Endothelial cell of umbilical vein (primary cell): ENCODE results near the gene RYR2. TPM values are rescaled to one million over a fixed set of nuclear protein-coding genes. Genes with fewer than 3 reads are reported as not detected.

Experiments
- BruUV-seq: library from RNA; stranded (reverse); fragments of 400-500 nt; replicated peaks from 2 replicates; lab custom pipeline; 2021; lab: Mats Ljungman, UMichigan
- CTCF ChIA-PET: fragments of 300-600, 350-600 bp; sonication (Branson Sonifier 250); formaldehyde crosslinking; loops from one replicate; lab custom pipeline; 2021; ENCODE audit warnings: antibody characterized with exemption, inconsistent platforms; lab: Charles Lee
- POLR2A ChIA-PET: fragments of 300-600, 350-600 bp; sonication (Branson Sonifier 250); formaldehyde crosslinking; loops from one replicate; lab custom pipeline; 2021; ENCODE audit warnings: antibody characterized with exemption, inconsistent platforms; lab: Charles Lee
- DNase-seq: peaks from one replicate; pipeline ENCODE4 v3.0.0-alpha.2; 2011; ENCODE audit warnings: low read depth, low spot score
- FAIRE-seq: peaks from 2 replicates; lab custom pipeline; 2011; peaks lifted over from hg19 to GRCh38; lab: Jason Lieb, UNC
- H2AFZ ChIP-seq: 2 replicates; pipeline ENCODE4 v1.6.0; 2012; ENCODE audit warnings: low read depth, low read length, control low read depth, inconsistent platforms
- H3K27ac ChIP-seq: 2 replicates; pipeline ENCODE4 v1.5.1; 2011; ENCODE audit warnings: low read depth, mild to moderate bottlenecking, control low read depth, low read length, moderate library complexity; ENCODE audit not compliant: insufficient read depth
- H3K27me3 ChIP-seq, 2 experiments: 2 replicates each; pipeline versions ENCODE4 v1.6.0 to v1.6.1; 2011; ENCODE audit warnings: low read length in 2 of 2, mixed read lengths in 1 of 2; ENCODE audit not compliant: control insufficient read depth in 2 of 2, insufficient read depth in 2 of 2
- H3K36me3 ChIP-seq, 2 experiments: 2 replicates in 1 of 2; 3 replicates in 1 of 2; pipeline ENCODE4 v1.5.1; 2011; ENCODE audit warnings: low read length in 2 of 2, mild to moderate bottlenecking in 1 of 2, moderate library complexity in 1 of 2; ENCODE audit not compliant: control insufficient read depth in 2 of 2, insufficient read depth in 2 of 2; ENCODE audit errors: extremely low read depth in 1 of 2
- H3K4me1 ChIP-seq: 3 replicates; pipeline ENCODE4 v1.5.1; 2011; ENCODE audit warnings: mild to moderate bottlenecking, low read length; ENCODE audit not compliant: control insufficient read depth, insufficient read depth; ENCODE audit errors: extremely low read depth
- H3K4me2 ChIP-seq: 2 replicates; pipeline ENCODE4 v1.6.1; 2011; ENCODE audit warnings: low read length, control low read depth, mixed read lengths; ENCODE audit not compliant: insufficient read depth
- H3K4me3 ChIP-seq, 3 experiments: fragments of 200-600 bp in 1 of 3; sonication (generic), shearing (Covaris generic) in 1 of 3; replicated peaks in 1 of 3; 2 replicates each; pipeline ENCODE4 v1.5.1; 2011 to 2016; ENCODE audit warnings: control low read depth in 3 of 3, low read length in 3 of 3, mild to moderate bottlenecking in 2 of 3, inconsistent platforms in 1 of 3, low read depth in 1 of 3, moderate library complexity in 1 of 3; ENCODE audit not compliant: insufficient read depth in 1 of 3
- H3K79me2 ChIP-seq: 2 replicates; pipeline ENCODE4 v1.6.0; 2012; ENCODE audit warnings: low read length, inconsistent platforms; ENCODE audit not compliant: control insufficient read depth, insufficient read depth
- H3K9ac ChIP-seq: replicated peaks from 2 replicates; pipeline ENCODE3; 2011; ENCODE audit warnings: low read length, control low read depth; ENCODE audit not compliant: insufficient read depth; ENCODE audit errors: extremely low read depth
- H3K9me1 ChIP-seq: replicated peaks from 3 replicates; pipeline ENCODE4 v1.6.0; 2011; ENCODE audit warnings: mild to moderate bottlenecking, low read length; ENCODE audit not compliant: control insufficient read depth, insufficient read depth; ENCODE audit errors: extremely low read depth
- H3K9me3 ChIP-seq: replicated peaks from 2 replicates; pipeline ENCODE4 v1.5.1; 2012; ENCODE audit warnings: low read length, inconsistent platforms; ENCODE audit not compliant: control insufficient read depth, insufficient read depth
- H4K20me1 ChIP-seq: replicated peaks from 2 replicates; pipeline ENCODE3; 2011; ENCODE audit warnings: mild to moderate bottlenecking, low read length; ENCODE audit not compliant: control insufficient read depth, insufficient read depth; ENCODE audit errors: extremely low read depth
- CTCF ChIP-seq, 2 donors: IDR thresholded peaks; 1 replicate in 1 of 2; 2 replicates in 1 of 2; pipeline ENCODE4 v1.5.1; 2011; ENCODE audit warnings: low read length in 2 of 2, mild to moderate bottlenecking in 2 of 2, moderate library complexity in 2 of 2, control low read depth in 1 of 2, inconsistent platforms in 1 of 2, low read depth in 1 of 2; ENCODE audit not compliant: insufficient read depth in 1 of 2; ENCODE audit errors: extremely low read depth in 1 of 2
- EZH2 ChIP-seq: IDR thresholded peaks from 2 replicates; pipeline ENCODE4 v1.6.1; 2012; ENCODE audit warnings: borderline replicate concordance, low read depth, mild to moderate bottlenecking, moderate library complexity, low read length, inconsistent platforms; ENCODE audit not compliant: severe bottlenecking
- FOS ChIP-seq: IDR thresholded peaks from 2 replicates; pipeline ENCODE4 v1.6.1; 2011; ENCODE audit warnings: mild to moderate bottlenecking, low read length, moderate library complexity, borderline replicate concordance; ENCODE audit not compliant: insufficient read depth
- GATA2 ChIP-seq: IDR thresholded peaks from 2 replicates; pipeline ENCODE4 v1.7.0; 2011; ENCODE audit warnings: low read depth, mild to moderate bottlenecking, moderate library complexity, mixed read lengths, low read length; ENCODE audit not compliant: insufficient read length, insufficient read depth
- JUN ChIP-seq: IDR thresholded peaks from 2 replicates; pipeline ENCODE4 v1.6.1; 2011; ENCODE audit warnings: borderline replicate concordance, low read depth; ENCODE audit not compliant: insufficient read length, insufficient read depth
- MYC ChIP-seq: IDR thresholded peaks from one replicate; pipeline ENCODE4 v1.6.1; 2011; ENCODE audit warnings: mild to moderate bottlenecking, low read depth, low read length
- POLR2A ChIP-seq: IDR thresholded peaks from 2 replicates; pipeline ENCODE4 v1.6.1; 2012; ENCODE audit warnings: low read depth, mild to moderate bottlenecking, control low read depth, low read length
- POLR2AphosphoS5 ChIP-seq: IDR thresholded peaks from 2 replicates; pipeline ENCODE4 v1.6.1; 2012; ENCODE audit warnings: low read depth, mild to moderate bottlenecking, control low read depth, low read length, moderate library complexity; ENCODE audit not compliant: insufficient read depth
- dilution Hi-C: fragments of 300-500 bp; cut with MboI; formaldehyde crosslinking; loops from one replicate; pipeline ENCODE4 v1.15.0; 2019; ENCODE audit warnings: low sequenced_read_pairs; ENCODE audit not compliant: extremely low pct_ligation_motif_present
- intact Hi-C: fragments of 100-400 bp; cut with micrococcal nuclease; formaldehyde crosslinking; loops from one replicate; pipeline ENCODE4 v1.10.0; 2022
- polyA plus RNA-seq, 4 experiments: library from polyadenylated mRNA; depleted of rRNA in 3 of 4; stranded (reverse) in 3 of 4; unstranded in 1 of 4; fragments of >200 nt; gene quantifications; 2 replicates each; pipeline versions ENCODE4 v1.2.1 to v1.2.3, GENCODE V29; 2011 to 2012; ENCODE audit warnings: missing spikeins in 1 of 4
- total RNA-seq: library from RNA; stranded (reverse); gene quantifications from 2 replicates; pipeline ENCODE4 v1.2.3, GENCODE V29; 2021
- TF ChIP-seq, protein P1 (sequence below): IDR thresholded peaks from 2 replicates; pipeline ENCODE4 v1.6.1; 2011; ENCODE audit not compliant: insufficient read depth, insufficient read length

The RYR2 gene
- total and polyA plus RNA-seq, 2 donors (not counting 3 experiments of a cell fraction or from before 2014, with no cell fraction given) = not detected

DNA sequence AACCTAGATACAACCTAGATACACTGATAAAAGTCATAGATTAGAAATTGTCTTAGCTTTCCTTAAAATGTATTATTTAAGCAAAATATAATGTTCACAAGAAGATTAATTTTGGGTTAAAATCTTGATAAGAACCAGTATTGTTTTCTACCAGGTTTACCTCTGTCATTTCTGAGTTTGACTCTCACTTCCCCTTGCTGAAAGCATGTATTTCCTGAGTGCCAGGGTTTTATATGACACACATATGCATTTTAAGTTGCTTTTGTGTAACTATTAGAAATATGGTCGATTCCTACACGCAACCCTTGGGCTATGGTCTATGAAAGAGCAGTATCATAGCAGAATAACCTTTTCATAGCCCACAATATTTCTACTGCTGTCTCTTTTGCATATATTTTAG lies 497.1 kb downstream of the RYR2 start:
- H3K4me2 ChIP-seq = no peak overlapping the region
- H3K4me1 ChIP-seq = no peaks in the 10 kb centered on the region
- H3K9ac ChIP-seq = no peak overlapping the region
- no peaks in the 10 kb centered on the region for H3K36me3 ChIP-seq
- H2AFZ ChIP-seq = no peak overlapping the region
- H4K20me1 ChIP-seq = no peaks in the 10 kb centered on the region
- no peaks in the 10 kb centered on the region for H3K79me2 ChIP-seq
- no peaks in the 10 kb centered on the region for H3K27me3 ChIP-seq
- H3K9me1 ChIP-seq = no peaks in the 10 kb centered on the region
- CTCF ChIA-PET = no interaction called here
- TF ChIP-seq EZH2 (no peak), POLR2AphosphoS5 (no peak), FOS (no peak), JUN (no peak), MYC (no peak), GATA2 (no peak), POLR2A (no peak), CTCF (IDR thresholded peaks at IDR 0.05; ENCODE audit: extremely low read depth in 1 of 2, insufficient read depth in 1 of 2, low read depth in 1 of 2, low read length in 2 of 2) (no peak)
- TF ChIP-seq, protein P1, sequence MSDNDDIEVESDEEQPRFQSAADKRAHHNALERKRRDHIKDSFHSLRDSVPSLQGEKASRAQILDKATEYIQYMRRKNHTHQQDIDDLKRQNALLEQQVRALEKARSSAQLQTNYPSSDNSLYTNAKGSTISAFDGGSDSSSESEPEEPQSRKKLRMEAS = no peak
- FAIRE-seq = no peak
- intact Hi-C loops (no loop called here), dilution Hi-C loops (no loop called here)
- POLR2A ChIA-PET = no interaction called here
- no TSS peak for BruUV-seq
- H3K4me3 ChIP-seq = no peak overlapping the region
- H3K27ac ChIP-seq = no peak overlapping the region
- DNase-seq = no peak
- H3K9me3 ChIP-seq = no peaks in the 10 kb centered on the region
